GM21825 (cell line): Measurements from ENCODE around the gene CUX1.

Source experiments
- ATAC-seq: cut with Tn5 transposase; IDR thresholded peaks from one replicate; pipeline ENCODE4 v1.9.1; 2021; ENCODE audit warnings: mild to moderate bottlenecking, moderate library complexity; ENCODE audit not compliant: unreplicated experiment

Gene CUX1

GRCh38 chr7:102253066-102253972 lies 435.9 kb downstream of the CUX1 start:
- no peak for ATAC-seq

DNA sequence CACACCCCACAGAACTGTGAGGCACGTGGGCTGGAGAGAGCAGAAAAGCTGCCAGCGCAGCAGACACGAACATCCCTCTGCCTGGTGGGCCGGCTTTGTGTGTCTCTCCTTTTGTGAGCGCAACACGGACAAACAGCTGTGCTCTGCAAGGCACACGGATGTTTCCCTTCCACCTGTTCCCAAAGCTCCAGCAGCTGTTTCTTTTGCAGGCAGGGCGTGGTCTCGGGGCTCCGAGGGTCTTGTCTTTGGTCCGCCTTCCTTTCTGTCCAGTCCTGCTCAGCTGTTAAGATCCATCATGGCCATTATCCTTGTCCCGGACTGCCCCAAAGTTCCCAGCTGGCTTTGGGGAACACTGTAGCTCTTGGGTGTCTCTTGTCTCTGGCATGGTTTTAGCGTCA lies 436.5 kb downstream of the CUX1 start:
- no peak for ATAC-seq

- ATAC-seq: no peak
Measured at GRCh38 chr7:102254521-102254920, 437.1 kb downstream of the CUX1 start.

DNA sequence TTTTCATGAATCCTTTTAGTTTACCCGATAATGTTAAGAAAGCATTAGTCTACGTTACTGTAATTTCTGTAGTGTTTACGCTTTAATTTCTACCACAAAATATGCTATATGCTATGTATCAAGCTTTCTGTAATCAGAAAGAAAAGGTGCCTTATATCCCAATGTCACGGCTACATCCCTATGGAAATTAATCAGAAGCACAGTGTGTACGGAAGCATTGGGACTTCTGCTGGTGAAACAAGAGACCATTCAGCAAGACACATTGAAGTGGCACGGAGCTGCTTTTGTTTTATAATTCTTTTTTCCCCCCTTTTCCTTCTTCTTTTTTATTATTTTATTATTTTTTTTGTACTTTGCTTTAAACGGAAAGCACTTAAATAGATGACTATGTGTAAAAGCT lies 438.1 kb downstream of the CUX1 start:
- no peak for ATAC-seq

DNA sequence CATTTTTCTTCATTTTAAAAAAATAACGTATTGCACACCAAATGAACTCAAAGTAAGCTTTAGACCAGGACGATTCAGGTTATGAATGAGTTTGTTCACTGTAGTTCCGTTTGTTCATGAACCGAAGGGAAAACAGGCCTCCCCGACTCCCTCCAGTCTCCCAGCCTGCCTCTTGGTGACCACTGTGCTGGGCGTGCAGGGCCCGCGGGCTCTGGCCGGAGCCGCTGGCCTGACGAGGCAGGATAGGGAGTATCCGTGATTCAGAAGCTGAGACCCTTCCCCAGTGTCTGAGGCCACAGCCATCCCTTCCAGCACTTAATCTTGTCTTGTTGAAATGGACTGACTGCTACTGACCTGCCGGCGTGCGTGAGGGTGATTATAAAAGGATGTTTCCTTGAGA lies 438.5 kb downstream of the CUX1 start:
- no peak for ATAC-seq

- ATAC-seq: no peak
Measured at GRCh38 chr7:102258073-102258748, 440.8 kb downstream of the CUX1 start.

DNA sequence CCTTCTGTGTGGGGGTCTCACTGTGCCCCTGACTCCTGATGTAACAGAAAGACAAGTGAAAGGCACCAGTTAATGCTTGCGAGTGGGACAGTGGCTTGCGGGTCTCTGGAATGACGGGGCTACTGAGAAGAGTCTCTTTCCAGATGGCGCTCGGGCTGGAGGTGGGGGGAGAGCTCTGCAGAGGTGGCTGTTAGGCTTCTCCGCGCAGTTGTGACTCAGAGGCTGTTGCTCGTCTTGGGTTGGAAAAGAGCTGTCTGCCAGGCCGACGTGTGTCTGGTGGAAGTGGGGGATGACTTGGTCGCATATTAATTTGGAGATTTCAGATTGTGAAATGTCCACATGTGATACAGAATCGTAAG lies 441.3 kb downstream of the CUX1 start:
- ATAC-seq: no peak

- ATAC-seq: no peak
Measured at GRCh38 chr7:102260856-102261255, 443.4 kb downstream of the CUX1 start.

GRCh38 chr7:102261451-102261850 lies 444.0 kb downstream of the CUX1 start:
- no peak for ATAC-seq

DNA sequence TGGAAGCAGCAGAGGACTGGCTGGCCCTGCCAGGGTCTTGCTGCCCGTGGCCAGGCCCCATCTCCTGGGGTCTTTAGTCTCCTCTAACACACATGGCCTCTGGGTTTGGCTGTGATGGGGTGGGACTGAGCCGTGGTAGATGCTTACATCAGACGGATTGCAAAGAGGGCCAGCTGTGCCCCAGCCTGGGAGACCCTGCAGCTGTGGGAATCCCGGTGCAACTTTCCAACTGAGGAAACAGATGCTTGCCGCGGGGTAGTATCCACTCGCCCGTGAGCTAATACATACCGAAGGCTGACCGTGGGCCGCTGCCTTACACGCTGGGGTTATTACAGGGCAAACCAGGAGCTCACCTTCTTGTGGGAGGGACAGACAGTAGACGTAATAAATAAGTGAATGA lies 445.1 kb downstream of the CUX1 start:
- ATAC-seq: no peak

- no peak for ATAC-seq
Measured at GRCh38 chr7:102264367-102264891, 447.0 kb downstream of the CUX1 start.

- ATAC-seq: no peak
Measured at GRCh38 chr7:102266541-102266940, 449.1 kb downstream of the CUX1 start.

DNA sequence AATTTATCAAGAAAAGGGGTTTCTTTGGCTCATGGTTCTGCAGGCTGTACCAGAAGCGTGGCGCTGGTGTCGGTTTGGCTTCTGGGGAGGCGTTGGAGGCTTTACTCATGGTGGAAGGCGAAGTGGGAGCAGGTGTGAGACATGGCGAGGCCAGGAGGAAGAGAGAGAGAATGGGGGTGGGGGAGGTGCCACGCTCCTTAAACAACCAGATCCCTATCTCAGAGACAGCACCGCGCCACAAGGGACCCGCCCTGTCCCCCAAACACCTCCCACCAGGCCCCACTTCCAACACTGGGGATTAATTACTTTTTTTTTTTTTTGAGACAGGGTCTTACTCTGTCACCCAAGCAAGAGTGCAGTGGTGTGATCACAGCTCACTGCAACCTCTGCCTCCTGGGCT lies 451.2 kb downstream of the CUX1 start:
- ATAC-seq: no peak

- no peak for ATAC-seq
Measured at GRCh38 chr7:102270178-102270887, 452.9 kb downstream of the CUX1 start.

GRCh38 chr7:102271158-102271798 lies 453.9 kb downstream of the CUX1 start:
- ATAC-seq: no peak

DNA sequence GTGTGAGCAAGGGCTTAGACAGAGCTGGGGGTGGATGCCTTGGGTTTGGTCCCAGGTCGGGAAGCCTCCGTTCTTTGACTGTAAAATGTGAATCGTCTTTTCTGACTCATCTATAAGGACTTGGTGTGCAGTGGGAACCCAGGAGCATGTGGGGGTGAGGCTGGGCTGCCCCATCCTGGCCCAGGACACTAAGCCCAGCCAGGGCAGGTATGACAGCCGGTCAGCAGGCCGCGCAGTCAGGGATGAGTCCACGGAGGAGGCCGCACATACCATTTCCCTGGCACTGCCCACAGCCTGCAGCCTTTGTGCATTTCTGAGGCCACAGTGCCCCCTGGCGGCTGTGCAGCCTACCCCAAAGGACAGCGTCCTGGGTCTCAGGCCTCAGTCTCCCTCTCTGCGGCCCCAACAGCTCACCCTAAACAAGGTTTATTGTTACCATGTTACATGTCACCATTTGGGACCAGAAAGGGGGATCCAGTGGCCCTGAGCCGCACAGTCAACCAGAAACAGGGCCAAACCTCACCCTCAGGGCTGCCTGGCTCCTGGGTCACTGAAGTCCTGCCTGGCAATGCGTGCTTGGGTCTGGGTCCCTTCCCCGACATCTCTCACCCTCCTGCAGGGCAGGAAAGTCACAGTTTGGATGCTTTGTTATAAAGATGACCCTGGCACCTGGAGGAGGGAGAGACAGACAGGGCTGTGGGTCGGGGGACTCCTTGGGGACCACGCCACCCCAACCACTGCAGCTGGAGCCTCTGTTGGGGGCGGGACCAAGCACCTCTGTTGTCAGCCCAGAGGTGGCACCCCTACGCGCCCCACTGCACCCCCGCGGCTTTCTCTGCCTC lies 454.9 kb downstream of the CUX1 start:
- no peak for ATAC-seq

DNA sequence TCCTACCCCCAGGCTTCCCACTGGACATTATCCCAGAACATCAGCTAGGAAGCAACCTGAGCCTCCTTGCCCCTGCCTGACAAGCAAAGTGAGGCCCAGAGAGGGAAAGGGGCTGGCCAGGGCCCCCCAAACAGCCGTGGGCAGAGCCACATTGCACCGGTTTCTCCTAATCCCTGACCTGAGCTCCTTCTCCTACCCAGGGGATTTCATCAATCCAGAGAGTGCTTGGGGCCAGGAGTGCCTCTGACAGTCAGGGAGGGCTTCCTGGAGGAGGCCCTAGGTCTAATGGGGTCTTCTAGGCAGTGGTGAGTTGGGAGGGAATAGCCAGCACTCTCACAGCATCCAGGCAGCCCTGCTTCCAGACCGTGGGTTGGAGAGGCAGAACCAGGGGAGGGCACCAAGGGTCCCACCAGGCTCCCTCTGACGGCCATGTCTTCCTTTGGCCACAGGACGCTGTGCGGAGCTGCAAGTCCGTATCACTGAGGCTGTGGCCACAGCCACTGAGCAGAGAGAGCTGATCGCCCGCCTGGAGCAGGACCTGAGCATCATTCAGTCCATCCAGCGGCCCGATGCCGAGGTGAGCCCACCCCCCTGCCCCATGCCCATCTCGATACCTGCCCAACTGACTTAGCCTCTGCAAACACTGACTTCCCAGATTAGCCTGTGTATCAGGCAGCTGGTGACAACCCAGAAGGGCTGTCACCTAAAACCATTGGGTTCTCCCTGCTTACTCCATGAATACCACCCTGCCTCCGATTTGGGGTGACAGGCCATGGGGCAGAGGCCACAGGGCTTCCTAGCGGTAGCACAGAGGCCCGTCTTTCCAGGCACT lies 455.7 kb downstream of the CUX1 start:
- ATAC-seq: no peak

DNA sequence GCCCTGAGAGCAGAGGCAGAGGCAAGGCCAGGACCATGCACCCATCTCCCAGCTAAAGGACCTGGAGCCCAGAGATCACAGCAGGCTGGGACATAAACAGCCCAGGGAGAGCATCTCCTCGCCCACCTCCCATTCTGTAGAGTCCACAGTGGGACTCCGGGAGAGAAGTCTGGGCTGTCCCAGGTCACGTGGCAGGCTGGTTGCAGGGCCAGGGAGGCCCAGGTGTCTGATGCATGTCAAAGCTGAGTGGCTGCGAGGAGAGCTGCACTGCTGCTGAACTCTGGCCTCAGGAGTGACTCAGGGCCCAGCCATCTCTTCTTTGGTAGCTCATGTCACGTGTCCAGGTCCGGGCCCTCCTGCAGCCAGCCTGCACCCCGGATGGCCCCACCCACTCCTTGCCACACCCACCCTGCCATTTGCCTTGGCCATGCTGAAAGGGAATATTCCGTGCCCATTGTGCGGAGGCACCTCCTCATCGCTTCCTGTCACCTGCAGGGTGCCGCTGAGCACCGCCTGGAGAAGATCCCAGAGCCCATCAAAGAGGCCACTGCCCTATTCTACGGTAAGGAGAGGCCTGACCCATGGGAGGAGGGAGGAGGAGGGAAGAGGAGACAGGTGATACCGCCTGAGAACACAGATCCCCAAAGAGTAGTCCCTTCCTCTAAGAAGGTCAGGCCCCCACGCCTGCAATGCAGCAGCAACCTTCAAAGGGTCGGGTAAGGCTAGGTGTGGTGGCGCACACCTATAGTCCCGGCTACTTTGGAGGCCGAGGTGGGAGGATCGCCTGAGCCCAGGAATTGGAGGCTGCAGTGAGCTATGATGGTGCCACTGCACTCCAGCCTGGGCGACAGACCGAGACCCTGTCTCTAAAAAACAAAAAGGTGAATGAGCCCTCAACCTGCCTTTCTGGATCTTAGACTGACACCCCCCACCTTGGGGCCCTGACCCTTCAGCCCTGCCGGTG lies 456.6 kb downstream of the CUX1 start:
- ATAC-seq: no peak
